WI38 (cell line): ENCODE results near the gene MAB21L2.

Experiments
- H3K4me3 ChIP-seq: 2 replicates; pipeline ENCODE4 v1.5.1; 2011; ENCODE audit warnings: low read depth, mild to moderate bottlenecking, control low read depth, low read length
- TF ChIP-seq, protein P1 (sequence below): IDR thresholded peaks from 2 replicates; pipeline ENCODE4 v1.5.1; 2012; ENCODE audit warnings: low read depth, mild to moderate bottlenecking, control low read depth, low read length

Gene MAB21L2

DNA sequence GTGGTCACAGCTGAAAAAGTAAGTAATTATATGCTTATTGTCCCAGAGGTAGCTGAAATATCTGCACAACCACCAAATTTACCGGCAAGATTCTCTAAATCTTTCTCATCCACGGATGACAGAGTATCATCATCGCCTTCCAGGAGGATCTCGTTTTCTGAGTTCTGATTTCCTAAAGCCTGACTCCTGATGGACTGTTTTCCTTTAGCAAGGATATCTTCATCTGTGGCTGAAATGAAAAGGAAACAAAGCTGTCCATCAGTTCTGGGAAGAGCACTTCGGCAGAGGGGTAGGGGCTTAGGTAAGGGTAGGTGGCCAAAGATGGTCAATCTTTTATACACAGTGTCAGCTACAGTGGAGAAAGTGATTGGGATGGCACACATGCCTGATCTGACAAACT, 8.7 kb downstream of the MAB21L2 start:
- no peak overlapping the region for H3K4me3 ChIP-seq
- TF ChIP-seq, protein P1, sequence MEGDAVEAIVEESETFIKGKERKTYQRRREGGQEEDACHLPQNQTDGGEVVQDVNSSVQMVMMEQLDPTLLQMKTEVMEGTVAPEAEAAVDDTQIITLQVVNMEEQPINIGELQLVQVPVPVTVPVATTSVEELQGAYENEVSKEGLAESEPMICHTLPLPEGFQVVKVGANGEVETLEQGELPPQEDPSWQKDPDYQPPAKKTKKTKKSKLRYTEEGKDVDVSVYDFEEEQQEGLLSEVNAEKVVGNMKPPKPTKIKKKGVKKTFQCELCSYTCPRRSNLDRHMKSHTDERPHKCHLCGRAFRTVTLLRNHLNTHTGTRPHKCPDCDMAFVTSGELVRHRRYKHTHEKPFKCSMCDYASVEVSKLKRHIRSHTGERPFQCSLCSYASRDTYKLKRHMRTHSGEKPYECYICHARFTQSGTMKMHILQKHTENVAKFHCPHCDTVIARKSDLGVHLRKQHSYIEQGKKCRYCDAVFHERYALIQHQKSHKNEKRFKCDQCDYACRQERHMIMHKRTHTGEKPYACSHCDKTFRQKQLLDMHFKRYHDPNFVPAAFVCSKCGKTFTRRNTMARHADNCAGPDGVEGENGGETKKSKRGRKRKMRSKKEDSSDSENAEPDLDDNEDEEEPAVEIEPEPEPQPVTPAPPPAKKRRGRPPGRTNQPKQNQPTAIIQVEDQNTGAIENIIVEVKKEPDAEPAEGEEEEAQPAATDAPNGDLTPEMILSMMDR: no peak

- TF ChIP-seq, protein P1: no peak
These were observed 9.5 kb downstream of the MAB21L2 start for GRCh38 chr4:150591406-150591805.

DNA sequence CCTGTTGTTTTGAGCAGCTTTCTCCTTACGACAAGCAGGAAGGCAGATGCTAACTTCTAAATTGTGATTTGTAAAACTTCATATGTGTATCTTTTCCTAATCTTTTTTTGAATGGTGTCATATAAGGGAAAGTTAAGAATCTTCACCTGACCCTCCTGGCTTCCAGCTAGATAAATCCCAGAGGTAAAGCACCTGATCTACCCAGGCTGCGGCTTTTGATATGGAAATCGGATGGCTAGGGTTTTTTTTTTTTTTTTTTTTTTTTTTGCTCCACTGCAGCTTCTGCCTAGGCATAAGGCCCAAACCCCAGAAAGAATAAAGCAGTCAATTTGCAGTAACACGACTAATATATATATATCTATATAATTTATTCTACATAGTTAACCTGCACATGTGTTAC, 10.0 kb downstream of the MAB21L2 start:
- H3K4me3 ChIP-seq: no peak overlapping the region
- TF ChIP-seq, protein P1: no peak

More at GRCh38 chr4:150591406-150591805, 9.5 kb downstream of the MAB21L2 start:
- no peak overlapping the region for H3K4me3 ChIP-seq

DNA sequence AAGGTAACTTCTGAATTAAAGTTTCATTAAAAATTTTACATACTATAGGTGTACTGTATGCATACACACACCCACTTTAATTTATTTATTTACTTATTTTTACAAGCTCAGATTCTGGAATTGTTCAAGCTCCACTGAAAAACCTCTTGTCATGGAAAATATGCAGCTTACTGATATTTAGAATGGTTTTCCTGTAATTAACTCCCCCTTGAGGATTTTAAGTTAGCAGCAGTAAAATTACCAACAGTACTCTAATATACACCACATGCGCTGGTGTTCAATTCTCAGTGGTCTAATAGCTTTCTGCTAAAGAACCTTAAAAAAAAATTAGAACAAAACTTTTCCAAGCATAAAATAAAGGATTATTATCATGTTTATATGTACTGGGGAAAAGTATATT, 12.0 kb downstream of the MAB21L2 start:
- TF ChIP-seq, protein P1: no peak

DNA sequence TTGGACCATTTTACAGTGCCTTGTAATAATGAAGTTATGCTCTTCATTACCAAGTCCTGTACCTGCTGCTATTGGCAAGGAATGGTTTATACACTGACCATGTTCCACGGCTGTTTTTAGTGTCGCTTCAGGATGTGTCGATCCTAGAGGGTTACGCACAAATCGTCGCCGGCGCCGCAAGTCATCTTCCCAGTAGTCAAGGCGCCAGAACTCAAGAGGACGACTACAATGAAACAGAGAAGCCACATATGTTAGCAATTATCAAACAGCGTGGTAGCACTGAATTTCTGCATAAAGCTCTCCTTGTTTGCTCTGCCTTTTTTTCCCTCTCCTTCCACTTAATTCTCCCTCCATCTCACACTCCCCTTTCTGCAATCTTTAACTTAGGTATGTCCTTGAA, 17.0 kb downstream of the MAB21L2 start:
- TF ChIP-seq, protein P1: no peak
- no peak overlapping the region for H3K4me3 ChIP-seq

More for the DNA sequence above, 12.0 kb downstream of the MAB21L2 start:
- H3K4me3 ChIP-seq: no peak overlapping the region

DNA sequence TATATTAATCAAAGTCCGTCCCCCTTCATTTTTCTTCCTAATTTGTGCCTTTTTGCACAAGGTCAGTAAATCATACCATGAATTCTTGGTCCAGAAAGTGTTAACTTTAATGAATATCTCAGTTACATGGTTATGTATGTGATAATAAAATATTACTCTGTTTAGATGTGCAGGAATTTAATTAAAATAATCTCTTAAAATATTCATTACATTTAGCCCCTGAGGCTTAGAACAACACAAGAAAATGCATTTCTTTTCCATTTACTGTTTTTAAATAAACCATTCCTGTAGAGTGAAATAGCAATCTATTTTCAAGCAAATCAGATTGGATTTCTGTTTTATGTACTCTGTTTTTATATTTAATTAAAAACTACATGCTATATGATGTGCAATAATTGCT, 17.6 kb downstream of the MAB21L2 start:
- TF ChIP-seq, protein P1: no peak
- no peak overlapping the region for H3K4me3 ChIP-seq

DNA sequence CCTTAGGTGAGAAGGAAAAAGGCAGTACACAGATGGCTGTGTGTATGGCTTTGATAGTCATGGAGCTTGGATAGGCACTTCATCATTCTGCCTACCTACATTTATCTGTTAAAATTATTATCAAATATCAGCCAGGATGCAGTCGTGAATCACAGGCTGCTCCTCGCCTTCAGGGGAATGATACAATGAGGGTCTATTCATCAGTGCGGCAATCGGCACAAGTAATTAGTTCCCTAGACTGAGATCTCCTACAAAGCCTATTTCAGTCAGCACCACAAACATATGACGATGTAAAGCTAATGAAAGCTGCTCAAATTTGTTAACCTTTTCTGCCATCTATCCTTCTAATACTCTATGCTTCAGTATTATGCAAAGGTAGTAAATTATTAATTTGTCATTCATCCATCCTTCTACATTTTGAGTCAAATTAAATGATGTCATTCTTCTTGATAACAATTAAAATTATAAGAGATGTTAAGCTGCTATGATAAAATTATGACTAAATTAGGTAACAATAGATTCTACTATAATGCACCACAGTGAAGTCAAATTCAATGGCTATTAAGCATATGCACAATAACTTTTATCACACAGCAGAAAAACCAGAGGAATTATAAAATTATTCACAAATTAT, 19.0 kb downstream of the MAB21L2 start:
- no peak overlapping the region for H3K4me3 ChIP-seq
- TF ChIP-seq, protein P1: no peak
